SK-N-SH (cell line): ENCODE results near the gene OTUB1. TPM values are rescaled to one million over a fixed set of nuclear protein-coding genes. Genes with fewer than 3 reads are reported as not detected.
A peak's percentile ranks its signal among the peaks of the same experiment; 100 is the strongest.

Experiments
- CTCF ChIA-PET: fragments of 300-600, 350-600 bp; formaldehyde crosslinking; extraction: SDS; loops from one replicate; lab custom pipeline; 2021; lab: Yijun Ruan, JAX
- POLR2A ChIA-PET: fragments of 350-600 bp; sonication (Branson Sonifier 250); formaldehyde crosslinking; extraction: SDS; loops from one replicate; lab custom pipeline; 2020; ENCODE audit warnings: antibody characterized with exemption, inconsistent platforms; lab: Yijun Ruan, JAX
- DNase-seq: peaks from one replicate; pipeline ENCODE4 v3.0.0; 2012
- H2AFZ ChIP-seq: fragments of 200-600 bp; sonication (generic); 2 replicates; pipeline ENCODE4 v1.8.1; 2016; ENCODE audit warnings: antibody characterized with exemption, mild to moderate bottlenecking, low read depth
- H3F3A ChIP-seq: fragments of 200-600 bp; sonication (generic); replicated peaks from 2 replicates; pipeline ENCODE3; 2016; ENCODE audit warnings: antibody characterized with exemption, mild to moderate bottlenecking; ENCODE audit not compliant: insufficient read depth
- H3K27ac ChIP-seq, 2 experiments: fragments of 200-500 bp in 1 of 2; fragments of 200-600 bp in 1 of 2; sonication (Bioruptor generic) in 1 of 2; sonication (generic), shearing (Covaris generic) in 1 of 2; 2 replicates each; pipeline versions ENCODE4 v1.5.1 to v1.6.1; 2014 to 2016; ENCODE audit warnings: low read depth in 2 of 2, inconsistent platforms in 1 of 2, low read length in 1 of 2, mild to moderate bottlenecking in 1 of 2, mixed read lengths in 1 of 2
- H3K27me3 ChIP-seq: fragments of 200-600 bp; sonication (generic), shearing (Covaris generic); 2 replicates; pipeline ENCODE4 v1.6.1; 2016; ENCODE audit warnings: mixed run types; ENCODE audit not compliant: insufficient read depth
- H3K36me3 ChIP-seq, 2 experiments: fragments of 200-500 bp in 1 of 2; fragments of 200-600 bp in 1 of 2; sonication (Bioruptor generic) in 1 of 2; sonication (generic) in 1 of 2; replicated peaks in 1 of 2; 2 replicates each; pipeline versions ENCODE3 to v1.5.1; 2014 to 2016; ENCODE audit warnings: low read length in 1 of 2, mild to moderate bottlenecking in 1 of 2; ENCODE audit not compliant: insufficient read depth in 2 of 2, control insufficient read depth in 1 of 2
- H3K4me1 ChIP-seq, 2 experiments: fragments of 200-500 bp in 1 of 2; fragments of 200-600 bp in 1 of 2; sonication (Bioruptor generic) in 1 of 2; sonication (generic), shearing (Covaris generic) in 1 of 2; 2 replicates each; pipeline versions ENCODE4 v1.5.1 to v1.6.1; 2014 to 2016; ENCODE audit warnings: low read depth in 1 of 2, low read length in 1 of 2, mixed run types in 1 of 2; ENCODE audit not compliant: insufficient read depth in 2 of 2, control insufficient read depth in 1 of 2
- H3K4me2 ChIP-seq: fragments of 200-600 bp; sonication (generic), shearing (Covaris generic); 2 replicates; pipeline ENCODE4 v1.6.1; 2017; ENCODE audit warnings: mixed run types
- H3K4me3 ChIP-seq, 2 experiments: fragments of 200-500 bp in 1 of 2; fragments of 200-600 bp in 1 of 2; sonication (Bioruptor generic) in 1 of 2; sonication (generic), shearing (Covaris generic) in 1 of 2; 2 replicates each; pipeline versions ENCODE4 v1.5.1 to v1.8.1; 2014 to 2016; ENCODE audit warnings: low read depth in 2 of 2, inconsistent platforms in 1 of 2, low read length in 1 of 2, mild to moderate bottlenecking in 1 of 2, mixed read lengths in 1 of 2, moderate library complexity in 1 of 2
- H3K79me2 ChIP-seq: fragments of 200-600 bp; sonication (generic); 2 replicates; pipeline ENCODE4 v1.8.1; 2017; ENCODE audit warnings: mild to moderate bottlenecking; ENCODE audit not compliant: insufficient read depth
- H3K9ac ChIP-seq: fragments of 200-600 bp; sonication (generic); 2 replicates; pipeline ENCODE4 v1.6.1; 2017; ENCODE audit warnings: mixed run types
- H3K9me2 ChIP-seq: fragments of 200-600 bp; sonication (generic); 2 replicates; pipeline ENCODE4 v1.6.1; 2017; ENCODE audit warnings: mixed run types
- H3K9me3 ChIP-seq: fragments of 200-600 bp; sonication (generic); 2 replicates; pipeline ENCODE4 v1.6.1; 2017; ENCODE audit warnings: mixed run types, mild to moderate bottlenecking, moderate library complexity
- H4K20me1 ChIP-seq: fragments of 200-600 bp; sonication (generic); 2 replicates; pipeline ENCODE4 v1.6.1; 2017; ENCODE audit warnings: mild to moderate bottlenecking, mixed run types; ENCODE audit not compliant: insufficient read depth
- CTCF ChIP-seq: fragments of 200-600 bp; sonication (generic); IDR thresholded peaks from 2 replicates; pipeline ENCODE4 v1.6.1; 2017; ENCODE audit warnings: antibody characterized with exemption, mild to moderate bottlenecking, moderate library complexity
- FOXJ3 ChIP-seq: sonication (generic); formaldehyde crosslinking; IDR thresholded peaks from 2 replicates; pipeline ENCODE4 v1.5.1; 2020; ENCODE audit warnings: mild to moderate bottlenecking, missing genetic modification reagents
- FOXM1 ChIP-seq: IDR thresholded peaks from 2 replicates; pipeline ENCODE4 v1.4.0; 2012; ENCODE audit warnings: low read depth, mild to moderate bottlenecking
- GATA2 ChIP-seq: sonication (generic); formaldehyde crosslinking; IDR thresholded peaks from 2 replicates; pipeline ENCODE4 v1.5.0; 2020; ENCODE audit warnings: mild to moderate bottlenecking, missing genetic modification reagents
- JUND ChIP-seq: IDR thresholded peaks from 2 replicates; pipeline ENCODE4 v1.4.0; 2012
- MEF2A ChIP-seq: IDR thresholded peaks from 2 replicates; pipeline ENCODE4 v1.4.0; 2012; ENCODE audit warnings: low read depth, borderline replicate concordance
- MXI1 ChIP-seq: IDR thresholded peaks from 2 replicates; pipeline ENCODE4 v1.6.1; 2012; ENCODE audit warnings: mild to moderate bottlenecking, low read depth, low read length, improper control_type of control experiment
- REST ChIP-seq: IDR thresholded peaks from 2 replicates; pipeline ENCODE4 v1.6.1; 2012; ENCODE audit warnings: mild to moderate bottlenecking, low read depth, low read length, moderate library complexity
- RFX5 ChIP-seq: IDR thresholded peaks from 2 replicates; pipeline ENCODE4 v1.6.1; 2012; ENCODE audit warnings: mild to moderate bottlenecking, improper control_type of control experiment, low read length
- SMC3 ChIP-seq: IDR thresholded peaks from 2 replicates; pipeline ENCODE4 v1.6.1; 2012; ENCODE audit warnings: low read depth, low read length, improper control_type of control experiment
- YY1 ChIP-seq: IDR thresholded peaks from 2 replicates; pipeline ENCODE4 v1.4.0; 2012; ENCODE audit warnings: low read depth, mild to moderate bottlenecking
- WGBS: methylation state at CpG from one replicate; pipeline ENCODE4 v1.1.6; 2017; ENCODE audit warnings: low lambda C conversion rate; 5-methylcytosine and 5-hydroxymethylcytosine counted together
- polyA plus RNA-seq, 3 experiments: library from polyadenylated mRNA; depleted of rRNA; stranded (reverse); fragments of >200 nt; gene quantifications; 2 replicates each; pipeline ENCODE4 v1.2.3, GENCODE V29; 2012
- TF ChIP-seq, protein P1 (sequence below): IDR thresholded peaks from 2 replicates; pipeline ENCODE4; 2012

OTUB1 gene
- polyA plus RNA-seq, 1 of the 3 experiments (the other 2 are of a cell fraction): 183 TPM

DNA sequence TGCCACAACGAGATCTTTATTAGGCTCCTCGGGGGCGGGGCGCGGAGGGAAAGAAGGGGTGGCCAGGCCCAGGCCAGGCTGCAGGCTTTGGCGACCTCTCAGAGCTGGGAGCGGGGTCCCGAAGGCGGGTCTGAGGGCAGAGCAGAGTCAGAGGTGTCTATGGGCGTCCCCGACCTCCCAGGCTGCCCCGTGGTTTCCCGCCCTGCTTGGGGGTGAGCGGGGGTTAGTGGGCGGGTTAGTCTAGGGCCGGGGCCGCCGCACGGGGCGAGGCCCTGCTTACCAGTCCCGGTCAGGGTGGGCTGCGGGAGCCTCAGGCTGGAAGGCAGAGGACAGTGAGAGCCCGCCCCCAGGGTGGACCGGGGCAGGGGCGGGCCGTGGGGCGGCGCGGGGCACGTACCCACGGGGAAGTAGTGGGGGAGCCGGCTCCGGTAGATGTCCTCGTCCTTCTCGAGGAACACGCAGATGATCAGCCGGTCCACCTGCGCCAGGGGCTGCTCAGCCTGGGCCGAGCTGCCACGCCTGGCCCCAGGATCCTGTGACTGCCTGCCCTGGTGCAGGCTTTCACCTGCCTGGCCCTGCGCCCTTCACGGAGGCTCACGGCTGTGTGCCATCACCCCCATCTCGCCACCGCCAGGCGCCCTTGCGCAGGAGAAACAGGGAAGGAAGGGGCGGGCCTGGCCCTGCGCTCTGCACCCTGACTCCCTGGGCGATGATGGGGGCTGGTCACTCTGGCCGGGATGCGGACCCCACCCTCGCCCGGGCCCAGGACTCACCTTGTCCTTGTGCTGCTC is 12.5 kb downstream of the OTUB1 start:
- H3K27ac ChIP-seq: no peak overlapping the region
- H3K4me3 ChIP-seq: no peak overlapping the region
- H3F3A ChIP-seq: no peaks in the 10 kb centered on the region
- peaks cover 0 to 46% of the 10 kb centered on the region in 2 experiments for H3K36me3 ChIP-seq
- TF ChIP-seq, protein P1, sequence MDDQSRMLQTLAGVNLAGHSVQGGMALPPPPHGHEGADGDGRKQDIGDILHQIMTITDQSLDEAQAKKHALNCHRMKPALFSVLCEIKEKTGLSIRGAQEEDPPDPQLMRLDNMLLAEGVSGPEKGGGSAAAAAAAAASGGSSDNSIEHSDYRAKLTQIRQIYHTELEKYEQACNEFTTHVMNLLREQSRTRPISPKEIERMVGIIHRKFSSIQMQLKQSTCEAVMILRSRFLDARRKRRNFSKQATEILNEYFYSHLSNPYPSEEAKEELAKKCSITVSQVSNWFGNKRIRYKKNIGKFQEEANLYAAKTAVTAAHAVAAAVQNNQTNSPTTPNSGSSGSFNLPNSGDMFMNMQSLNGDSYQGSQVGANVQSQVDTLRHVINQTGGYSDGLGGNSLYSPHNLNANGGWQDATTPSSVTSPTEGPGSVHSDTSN: no peak
- TF ChIP-seq MXI1 (no peak), REST (no peak), JUND (no peak), GATA2 (CRISPR knock-in tag) (no peak), SMC3 (no peak), MEF2A (no peak), FOXM1 (no peak), YY1 (no peak), CTCF (no peak), FOXJ3 (CRISPR knock-in tag) (no peak), RFX5 (no peak)
- WGBS: 92% methylated on average over 29 of the region's 54 CpGs
- no peaks in the 10 kb centered on the region for H3K9me2 ChIP-seq
- H3K9ac ChIP-seq: no peak overlapping the region
- POLR2A ChIA-PET: interaction anchor here (1.0 kb wide), 1 partner anchor 9 kb away, joined by 4 read pairs; no protein-coding TSS in a partner anchor
- H2AFZ ChIP-seq: no peak overlapping the region
- peaks cover 21% of the 10 kb centered on the region for H4K20me1 ChIP-seq
- H3K27me3 ChIP-seq: no peaks in the 10 kb centered on the region
- CTCF ChIA-PET: interaction anchor here (0.6 to 1.1 kb wide), 2 partner anchors 86 to 146 kb away, joined by 3 to 5 read pairs; no protein-coding TSS in a partner anchor
- peaks cover 7% of the 10 kb centered on the region; the same call in 1 of the 2 replicates for H3K79me2 ChIP-seq
- no peak overlapping the region for H3K4me2 ChIP-seq
- no peaks in the 10 kb centered on the region for H3K9me3 ChIP-seq
- H3K4me1 ChIP-seq: peaks cover 0 to 2% of the 10 kb centered on the region in 2 experiments; a peak in 1 of 4 replicates
- peak; percentile 52 for DNase-seq
